GM23248 (cell line): ENCODE measurements around the gene SPATA16. TPM values are rescaled to one million over a fixed set of nuclear protein-coding genes. Genes with fewer than 3 reads are reported as not detected.
"Not testable (repeated sequence)": the region's sequence is repeated elsewhere in the genome, so short reads cannot be mapped to it uniquely, and the experiment has no call there.

Experiments
- DNase-seq: peaks from one replicate; pipeline ENCODE4 v3.0.0-alpha.2; 2015
- H2AFZ ChIP-seq: fragments of 200-600 bp; sonication (generic); 2 replicates; pipeline ENCODE4 v1.6.1; 2016; ENCODE audit warnings: antibody characterized with exemption
- H3F3A ChIP-seq: fragments of 200-600 bp; sonication (generic); 2 replicates; pipeline ENCODE4 v1.6.1; 2016; ENCODE audit warnings: mild to moderate bottlenecking, antibody characterized with exemption, mixed run types; ENCODE audit not compliant: insufficient read depth
- H3K27ac ChIP-seq: fragments of 200-600 bp; sonication (generic); 2 replicates; pipeline ENCODE4 v1.5.1; 2016; ENCODE audit warnings: mild to moderate bottlenecking
- H3K27me3 ChIP-seq: fragments of 200-600 bp; sonication (generic); replicated peaks from 2 replicates; pipeline ENCODE4 v1.6.1; 2016; ENCODE audit warnings: mild to moderate bottlenecking; ENCODE audit not compliant: insufficient read depth
- H3K36me3 ChIP-seq: fragments of 200-600 bp; sonication (generic); 2 replicates; pipeline ENCODE4 v1.6.1; 2016; ENCODE audit warnings: low read depth, mild to moderate bottlenecking
- H3K4me1 ChIP-seq: fragments of 200-600 bp; sonication (generic); 2 replicates; pipeline ENCODE4 v1.6.1; 2016; ENCODE audit warnings: mild to moderate bottlenecking; ENCODE audit not compliant: insufficient read depth
- H3K4me2 ChIP-seq: fragments of 200-600 bp; sonication (generic); one replicate; pipeline ENCODE4 v1.6.1; 2016; ENCODE audit warnings: mild to moderate bottlenecking; ENCODE audit not compliant: unreplicated experiment
- H3K4me3 ChIP-seq: fragments of 200-600 bp; sonication (generic); 2 replicates; pipeline ENCODE4 v1.5.1; 2016; ENCODE audit warnings: mild to moderate bottlenecking
- H3K79me2 ChIP-seq: fragments of 200-600 bp; sonication (generic); 2 replicates; pipeline ENCODE4 v1.6.1; 2016; ENCODE audit warnings: mild to moderate bottlenecking; ENCODE audit not compliant: insufficient read depth
- H3K9ac ChIP-seq: fragments of 200-600 bp; sonication (generic); 2 replicates; pipeline ENCODE4 v1.6.1; 2016; ENCODE audit warnings: mild to moderate bottlenecking
- H3K9me2 ChIP-seq: fragments of 200-600 bp; sonication (generic); 2 replicates; pipeline ENCODE4 v1.6.1; 2016; ENCODE audit warnings: mixed run types, mild to moderate bottlenecking, moderate library complexity; ENCODE audit not compliant: insufficient read depth
- H3K9me3 ChIP-seq: fragments of 200-600 bp; sonication (generic); one replicate; pipeline ENCODE4 v1.6.1; 2017; ENCODE audit warnings: low read depth
- H4K20me1 ChIP-seq: fragments of 200-600 bp; sonication (generic); 2 replicates; pipeline ENCODE4 v1.6.0; 2016; ENCODE audit not compliant: insufficient read depth
- EZH2 ChIP-seq: fragments of 200-600 bp; sonication (generic); IDR thresholded peaks from 2 replicates; pipeline ENCODE4 v1.6.1; 2018; ENCODE audit warnings: antibody characterized with exemption, mild to moderate bottlenecking; ENCODE audit not compliant: insufficient read depth, poor library complexity, severe bottlenecking
- EZH2phosphoT487 ChIP-seq: fragments of 200-600 bp; sonication (generic); IDR thresholded peaks from 2 replicates; pipeline ENCODE4 v1.6.1; 2018; ENCODE audit warnings: antibody characterized with exemption, moderate library complexity, mild to moderate bottlenecking, low read depth; ENCODE audit not compliant: insufficient read depth
- WGBS, 2 experiments: methylation state at CpG; one replicate each; pipeline ENCODE4 v1.1.6; 2015 to 2017; ENCODE audit warnings: low lambda C conversion rate in 2 of 2, low coverage in 1 of 2; ENCODE audit errors: missing lambda C conversion rate in 2 of 2; 5-methylcytosine and 5-hydroxymethylcytosine counted together
- in situ Hi-C: fragments of 300-500 bp; cut with MboI; formaldehyde crosslinking; loops from 2 replicates; pipeline ENCODE4 v1.15.0; 2020
- polyA plus RNA-seq: library from polyadenylated mRNA; unstranded; fragments of >200 nt; fragmentation: Nextera tagmentation; extraction: Ambion mirVana; gene quantifications from 2 replicates; pipeline ENCODE4 v1.2.1, GENCODE V29; 2016
- total RNA-seq: library from RNA; depleted of rRNA; stranded (reverse); fragments of >200 nt; shearing (Covaris generic); gene quantifications from 2 replicates; pipeline ENCODE4 v1.2.3, GENCODE V29; 2014

Gene SPATA16
- total and polyA plus RNA-seq, 2 experiments from 2014 or later = not detected

- Histone ChIP-seq H3K4me3 (no peak overlapping the region), H3K79me2 (no peaks in the 10 kb centered on the region), H3K4me2 (no peak overlapping the region), H3K9ac (no peak overlapping the region), H4K20me1 (no peaks in the 10 kb centered on the region), H3K4me1 (no peaks in the 10 kb centered on the region), H2AFZ (no peak overlapping the region), H3K27ac (no peak overlapping the region), H3K27me3 (no peaks in the 10 kb centered on the region), H3F3A (no peaks in the 10 kb centered on the region), H3K36me3 (no peaks in the 10 kb centered on the region), H3K9me3 (no peaks in the 10 kb centered on the region), H3K9me2 (no peaks in the 10 kb centered on the region)
- no peak for TF ChIP-seq EZH2
- TF ChIP-seq EZH2phosphoT487 = no peak
- in situ Hi-C loops = no loop called here
- 19 to 22% methylated on average over 2 of the region's 2 CpGs for WGBS, 2 experiments
- DNase-seq = no peak
These were observed 172.4 kb downstream of the SPATA16 start for GRCh38 chr3:172968646-172969045.

- H3K79me2 ChIP-seq = no peaks in the 10 kb centered on the region
- H3K9me3 ChIP-seq = no peaks in the 10 kb centered on the region
- no peak overlapping the region for H3K4me2 ChIP-seq
- peak; percentile 18 for DNase-seq
- no peaks in the 10 kb centered on the region for H4K20me1 ChIP-seq
- TF ChIP-seq EZH2 (no peak), EZH2phosphoT487 (no peak)
- H2AFZ ChIP-seq = no peak overlapping the region
- 42 to 43% methylated on average over 2 of the region's 2 CpGs for WGBS, 2 experiments
- no peak overlapping the region for H3K4me3 ChIP-seq
- H3K27me3 ChIP-seq = no peaks in the 10 kb centered on the region
- no peaks in the 10 kb centered on the region for H3F3A ChIP-seq
- no peaks in the 10 kb centered on the region for H3K36me3 ChIP-seq
- H3K9ac ChIP-seq = no peak overlapping the region
- no peak overlapping the region for H3K27ac ChIP-seq
- H3K9me2 ChIP-seq = no peaks in the 10 kb centered on the region
- H3K4me1 ChIP-seq = no peaks in the 10 kb centered on the region
- in situ Hi-C loops = no loop called here
These were observed 175.8 kb downstream of the SPATA16 start for GRCh38 chr3:172965256-172965655.

- H4K20me1 ChIP-seq, H3F3A ChIP-seq, H3K9me2 ChIP-seq, H3K4me1 ChIP-seq, H2AFZ ChIP-seq, H3K27me3 ChIP-seq, H3K4me2 ChIP-seq, H3K4me3 ChIP-seq, H3K9ac ChIP-seq, in situ Hi-C loops, H3K79me2 ChIP-seq, DNase-seq, H3K9me3 ChIP-seq, H3K27ac ChIP-seq, H3K36me3 ChIP-seq: not testable (repeated sequence)
- 22 to 33% methylated on average over 3 of the region's 3 CpGs for WGBS, 2 experiments
These were observed 180.3 kb downstream of the SPATA16 start for GRCh38 chr3:172960626-172961182.

GRCh38 chr3:172958565-172958964 is 182.5 kb downstream of the SPATA16 start:
- no peak for TF ChIP-seq EZH2
- TF ChIP-seq EZH2phosphoT487 = no peak
- H3K79me2 ChIP-seq = no peaks in the 10 kb centered on the region

GRCh38 chr3:172953571-172953970 is 187.5 kb downstream of the SPATA16 start:
- TF ChIP-seq EZH2phosphoT487 (no peak), EZH2 (no peak)
- H3F3A ChIP-seq = no peaks in the 10 kb centered on the region
- no peak for DNase-seq
- no peaks in the 10 kb centered on the region for H3K36me3 ChIP-seq
- H3K9me2 ChIP-seq = no peaks in the 10 kb centered on the region
- H3K27me3 ChIP-seq = no peaks in the 10 kb centered on the region
- H3K4me1 ChIP-seq = no peaks in the 10 kb centered on the region
- H3K9ac ChIP-seq = no peak overlapping the region
- 17 to 19% methylated on average over 2 of the region's 2 CpGs for WGBS, 2 experiments
- H3K9me3 ChIP-seq = no peaks in the 10 kb centered on the region
- H4K20me1 ChIP-seq = no peaks in the 10 kb centered on the region
- H3K4me3 ChIP-seq = no peak overlapping the region
- in situ Hi-C loops = no loop called here
- no peak overlapping the region for H2AFZ ChIP-seq
- H3K79me2 ChIP-seq = no peaks in the 10 kb centered on the region
- H3K4me2 ChIP-seq = no peak overlapping the region
- H3K27ac ChIP-seq = no peak overlapping the region

More at GRCh38 chr3:172958565-172958964, 182.5 kb downstream of the SPATA16 start:
- no peak overlapping the region for H3K9ac ChIP-seq
- WGBS, 2 experiments = 60 to 61% methylated on average over 2 of the region's 2 CpGs
- no peaks in the 10 kb centered on the region for H3K27me3 ChIP-seq
- no peak overlapping the region for H3K4me2 ChIP-seq
- H3K9me2 ChIP-seq = no peaks in the 10 kb centered on the region
- H3F3A ChIP-seq = no peaks in the 10 kb centered on the region
- H3K4me1 ChIP-seq = no peaks in the 10 kb centered on the region
- no peak overlapping the region for H3K27ac ChIP-seq
- H2AFZ ChIP-seq = no peak overlapping the region
- H3K4me3 ChIP-seq = no peak overlapping the region
- DNase-seq = no peak
- H4K20me1 ChIP-seq = no peaks in the 10 kb centered on the region
- no peaks in the 10 kb centered on the region for H3K36me3 ChIP-seq
- no peaks in the 10 kb centered on the region for H3K9me3 ChIP-seq
- in situ Hi-C loops = no loop called here
